Raji (cell line): ENCODE measurements around the gene ZCCHC2.

Experiments used
- POLR2A ChIP-seq: IDR thresholded peaks from 2 replicates; pipeline ENCODE4 v1.6.1; 2011; ENCODE audit warnings: low read depth, low read length, control low read depth; ENCODE audit not compliant: insufficient read depth

The ZCCHC2 gene

GRCh38 chr18:62596145-62597005, 73.5 kb downstream of the ZCCHC2 start:
- TF ChIP-seq POLR2A: no peak

- TF ChIP-seq POLR2A: no peak
These were observed 79.0 kb downstream of the ZCCHC2 start for GRCh38 chr18:62601871-62602270.

- no peak for TF ChIP-seq POLR2A
These were observed 79.9 kb downstream of the ZCCHC2 start for GRCh38 chr18:62602706-62603105.

- TF ChIP-seq POLR2A: no peak
These were observed 80.4 kb downstream of the ZCCHC2 start for GRCh38 chr18:62603211-62603610.

GRCh38 chr18:62603979-62604378, 81.2 kb downstream of the ZCCHC2 start:
- no peak for TF ChIP-seq POLR2A

GRCh38 chr18:62605685-62606084, 82.9 kb downstream of the ZCCHC2 start:
- TF ChIP-seq POLR2A: no peak

GRCh38 chr18:62606106-62606505, 83.3 kb downstream of the ZCCHC2 start:
- TF ChIP-seq POLR2A: no peak

- no peak for TF ChIP-seq POLR2A
These were observed 84.5 kb downstream of the ZCCHC2 start for GRCh38 chr18:62607302-62607701.

- no peak for TF ChIP-seq POLR2A
These were observed 85.0 kb downstream of the ZCCHC2 start for GRCh38 chr18:62607708-62608428.

GRCh38 chr18:62609764-62610163, 86.9 kb downstream of the ZCCHC2 start:
- TF ChIP-seq POLR2A: no peak

- TF ChIP-seq POLR2A: no peak
These were observed 87.5 kb downstream of the ZCCHC2 start for GRCh38 chr18:62610351-62610700.

- TF ChIP-seq POLR2A: no peak
These were observed 88.0 kb downstream of the ZCCHC2 start for GRCh38 chr18:62610701-62611411.

GRCh38 chr18:62611453-62612288, 88.8 kb downstream of the ZCCHC2 start:
- no peak for TF ChIP-seq POLR2A

GRCh38 chr18:62612289-62612645, 89.4 kb downstream of the ZCCHC2 start:
- TF ChIP-seq POLR2A: no peak

GRCh38 chr18:62612776-62613175, 90.0 kb downstream of the ZCCHC2 start:
- TF ChIP-seq POLR2A: no peak
